ENCODE measurements around the gene KCNE2.

The KCNE2 gene, protein sequence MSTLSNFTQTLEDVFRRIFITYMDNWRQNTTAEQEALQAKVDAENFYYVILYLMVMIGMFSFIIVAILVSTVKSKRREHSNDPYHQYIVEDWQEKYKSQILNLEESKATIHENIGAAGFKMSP

GRCh38 chr21:34363733-34364132 is at the start of gene KCNE2:
Gene KCNE2, plus strand, starts transcription at chr21:34364006. Its CDS starts 6,473 bp downstream, at chr21:34370479.
- DNase-seq (ENCODE audit: low read depth in 2 of 2) = no peak

GRCh38 chr21:34319585-34319984 is 44.2 kb upstream of the KCNE2 start:
- no peak for DNase-seq (ENCODE audit: low read depth in 2 of 2)

GRCh38 chr21:34320011-34320410 is 43.8 kb upstream of the KCNE2 start:
- DNase-seq (ENCODE audit: low read depth in 2 of 2) = no peak

GRCh38 chr21:34330055-34330454 is 33.8 kb upstream of the KCNE2 start:
- no peak for DNase-seq (ENCODE audit: low read depth in 2 of 2)

DNA sequence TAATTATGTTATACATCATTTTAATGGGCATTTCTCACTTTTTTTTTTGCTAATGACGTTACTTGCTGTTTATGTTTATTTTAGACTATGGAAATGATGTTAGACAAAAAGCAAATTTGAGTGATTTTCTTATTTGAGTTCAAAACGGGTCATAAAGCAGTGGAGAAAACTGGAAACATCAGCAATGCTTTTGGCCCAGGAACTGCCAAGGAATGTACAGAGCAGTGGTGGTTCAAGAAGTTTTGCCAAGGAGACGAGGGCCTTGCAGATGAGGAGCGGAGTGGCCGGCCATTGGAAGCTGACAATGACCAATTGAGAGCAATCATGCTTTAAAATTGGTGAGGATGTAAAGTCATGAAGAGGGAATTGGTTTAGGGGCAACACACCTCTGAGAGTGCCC is 32.1 kb upstream of the KCNE2 start:
- DNase-seq (ENCODE audit: low read depth in 2 of 2) = no peak

GRCh38 chr21:34332347-34332746 is 31.5 kb upstream of the KCNE2 start:
- no peak for DNase-seq (ENCODE audit: low read depth in 2 of 2)

DNA sequence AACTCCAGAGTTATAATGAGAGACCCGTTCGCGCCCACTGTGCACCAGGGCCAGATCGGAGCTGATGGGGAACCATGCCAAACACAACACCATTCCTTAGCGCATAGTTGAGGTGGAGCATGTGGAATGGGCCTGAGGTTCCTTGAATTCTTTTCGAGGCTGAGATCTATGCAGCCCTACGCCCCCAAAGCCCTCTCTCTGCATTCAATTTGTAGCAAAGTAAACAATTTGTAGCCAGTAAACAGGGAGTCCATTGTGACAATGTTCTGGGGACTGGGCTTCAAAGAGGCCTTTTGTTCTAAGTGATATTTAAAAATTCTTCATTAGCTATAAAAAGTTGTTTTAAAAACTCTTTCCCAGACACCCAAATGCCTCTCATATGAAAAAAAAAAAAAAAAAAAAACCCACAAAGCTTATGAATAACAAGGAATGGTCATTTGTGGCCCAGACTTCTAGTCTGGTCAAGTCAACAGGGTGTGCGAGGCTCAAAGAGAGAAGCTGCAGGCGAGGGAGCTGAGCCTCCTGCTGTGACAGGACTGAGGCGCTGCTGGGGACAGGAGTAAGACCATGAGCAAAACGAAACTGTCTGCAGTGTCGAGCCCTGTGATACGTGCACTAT is 30.6 kb upstream of the KCNE2 start:
- DNase-seq (ENCODE audit: low read depth in 2 of 2) = no peak

DNA sequence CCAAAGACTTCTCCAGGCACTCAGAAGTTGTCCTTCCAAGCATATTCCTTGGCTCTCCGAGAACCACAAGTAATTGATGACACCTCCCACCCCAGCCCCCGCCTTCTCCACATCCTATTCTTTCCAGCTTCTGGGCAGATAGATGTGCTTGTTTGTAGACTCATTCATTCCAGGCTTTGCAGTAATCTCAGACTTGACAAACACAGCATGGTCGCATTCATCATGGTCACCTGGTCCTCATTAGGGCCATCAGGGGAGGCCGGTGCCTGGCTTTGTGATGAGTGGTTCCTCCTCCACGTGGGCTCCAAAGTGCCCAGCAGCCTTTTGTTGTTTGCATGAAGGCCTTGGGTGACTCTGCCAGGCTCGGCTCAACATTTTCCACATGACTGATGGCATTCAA is 28.5 kb upstream of the KCNE2 start:
- DNase-seq (ENCODE audit: low read depth in 2 of 2) = no peak

DNA sequence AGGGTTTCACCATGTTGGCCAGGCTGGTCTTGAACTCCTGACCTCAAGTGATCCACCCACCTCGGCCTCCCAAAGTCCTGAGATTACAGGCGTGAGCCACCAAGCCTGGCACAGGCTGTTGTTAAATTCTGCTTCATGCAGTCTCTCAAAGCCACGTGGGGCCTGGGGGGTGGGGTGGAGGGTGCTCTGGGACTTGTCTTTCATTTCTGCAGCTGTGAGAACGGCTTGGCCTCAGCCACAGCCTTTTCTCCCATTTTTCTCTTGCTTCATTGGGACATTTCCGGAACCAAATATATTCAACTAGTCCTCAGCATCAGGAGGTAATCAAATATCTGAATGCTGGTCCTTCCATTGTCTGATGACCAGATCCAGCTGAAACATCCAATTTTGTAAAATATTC is 27.6 kb upstream of the KCNE2 start:
- no peak for DNase-seq (ENCODE audit: low read depth in 2 of 2)

- no peak for DNase-seq (ENCODE audit: low read depth in 2 of 2)
These were observed 26.9 kb upstream of the KCNE2 start for GRCh38 chr21:34336756-34337391.

DNA sequence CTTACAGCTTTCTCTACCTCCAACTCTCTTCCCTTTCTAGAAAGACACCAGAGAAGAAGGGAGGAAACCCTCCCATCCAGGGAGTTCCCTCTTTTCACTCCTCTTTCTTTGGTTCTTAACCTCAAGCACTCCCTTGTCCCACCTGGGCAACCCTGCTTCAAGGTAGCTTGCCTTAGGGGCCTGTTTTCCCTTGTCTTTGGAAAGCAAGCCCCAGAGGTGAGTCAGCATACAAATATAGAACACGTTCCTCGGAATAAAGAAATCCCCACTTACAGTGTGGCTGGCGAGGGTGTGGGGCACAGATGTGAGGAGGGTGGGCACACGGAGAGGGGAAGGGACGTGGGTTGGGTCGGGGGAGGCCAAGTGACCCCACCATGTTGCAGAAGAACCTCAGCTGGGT is 26.1 kb upstream of the KCNE2 start:
- no peak for DNase-seq (ENCODE audit: low read depth in 2 of 2)

GRCh38 chr21:34338226-34338625 is 25.6 kb upstream of the KCNE2 start:
- no peak for DNase-seq (ENCODE audit: low read depth in 2 of 2)

DNA sequence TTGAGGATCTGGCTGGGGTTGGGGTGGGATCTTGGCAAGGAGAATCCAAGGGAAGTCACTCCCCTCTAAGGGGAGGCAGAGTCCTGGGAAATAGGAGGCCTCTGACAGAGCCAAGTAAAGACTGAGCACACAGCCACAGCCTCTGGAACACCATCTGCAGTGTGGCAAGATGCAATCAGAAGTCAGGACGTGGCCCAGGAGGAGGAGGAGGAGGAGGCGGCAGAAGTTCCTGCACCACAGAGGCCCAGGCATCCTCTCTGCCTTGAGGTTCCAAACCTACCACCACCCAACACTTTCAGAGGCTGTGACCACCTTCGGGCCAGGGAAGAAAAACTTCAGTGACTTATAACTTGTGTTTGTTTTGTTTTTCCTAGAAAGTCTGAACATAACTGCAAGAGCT is 23.7 kb upstream of the KCNE2 start:
- DNase-seq (ENCODE audit: low read depth in 2 of 2) = no peak

GRCh38 chr21:34342476-34342875 is 21.3 kb upstream of the KCNE2 start:
- DNase-seq (ENCODE audit: low read depth in 2 of 2) = no peak

GRCh38 chr21:34343347-34343746 is 20.5 kb upstream of the KCNE2 start:
- no peak for DNase-seq (ENCODE audit: low read depth in 2 of 2)

DNA sequence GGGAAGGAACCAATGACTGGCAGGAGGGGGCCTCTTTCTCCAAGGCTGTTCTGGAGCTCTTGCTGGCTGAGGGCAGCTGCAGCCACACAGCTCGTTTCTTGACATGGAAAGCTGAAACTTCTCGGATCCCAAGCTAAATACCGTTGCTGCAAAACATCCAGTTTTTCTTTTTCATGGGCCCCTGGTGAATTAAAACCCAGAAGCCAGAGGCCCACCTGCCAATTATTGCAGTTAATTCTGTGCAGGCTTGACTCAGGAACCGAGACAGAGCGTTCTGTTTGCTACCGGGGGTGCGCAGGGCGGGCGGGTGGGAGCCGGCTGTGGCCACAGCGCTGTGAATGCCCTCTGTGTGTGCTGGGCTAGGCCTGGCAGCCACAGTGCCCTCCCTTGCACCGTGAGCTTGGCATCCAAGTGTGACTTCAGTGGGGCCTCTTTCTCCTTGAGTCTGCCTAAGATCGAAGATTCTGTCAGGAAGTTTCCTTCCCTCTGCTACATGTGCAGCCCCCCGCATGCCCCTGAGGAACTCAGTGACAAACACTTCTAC is 19.9 kb upstream of the KCNE2 start:
- no peak for DNase-seq (ENCODE audit: low read depth in 2 of 2)

DNA sequence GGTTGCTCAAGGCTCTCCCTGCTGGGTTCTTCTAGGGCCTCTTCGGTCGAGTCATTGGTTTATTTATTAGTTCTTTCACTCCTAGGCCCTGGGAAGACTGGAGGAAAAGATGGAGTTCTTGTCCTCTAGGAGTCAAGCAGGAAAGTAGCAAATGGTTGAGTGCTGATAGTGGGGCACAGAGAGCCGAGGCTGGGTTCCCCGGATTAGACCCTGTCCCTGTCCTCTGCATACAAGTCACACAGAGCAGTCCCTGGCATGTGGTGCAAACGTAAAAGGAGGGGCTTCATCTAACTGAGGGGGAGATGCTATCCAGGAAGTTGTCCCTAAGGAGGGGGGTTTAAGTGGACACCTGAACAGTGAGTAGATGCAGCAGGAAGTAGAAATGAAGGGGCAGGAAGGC is 19.2 kb upstream of the KCNE2 start:
- DNase-seq (ENCODE audit: low read depth in 2 of 2) = no peak

DNA sequence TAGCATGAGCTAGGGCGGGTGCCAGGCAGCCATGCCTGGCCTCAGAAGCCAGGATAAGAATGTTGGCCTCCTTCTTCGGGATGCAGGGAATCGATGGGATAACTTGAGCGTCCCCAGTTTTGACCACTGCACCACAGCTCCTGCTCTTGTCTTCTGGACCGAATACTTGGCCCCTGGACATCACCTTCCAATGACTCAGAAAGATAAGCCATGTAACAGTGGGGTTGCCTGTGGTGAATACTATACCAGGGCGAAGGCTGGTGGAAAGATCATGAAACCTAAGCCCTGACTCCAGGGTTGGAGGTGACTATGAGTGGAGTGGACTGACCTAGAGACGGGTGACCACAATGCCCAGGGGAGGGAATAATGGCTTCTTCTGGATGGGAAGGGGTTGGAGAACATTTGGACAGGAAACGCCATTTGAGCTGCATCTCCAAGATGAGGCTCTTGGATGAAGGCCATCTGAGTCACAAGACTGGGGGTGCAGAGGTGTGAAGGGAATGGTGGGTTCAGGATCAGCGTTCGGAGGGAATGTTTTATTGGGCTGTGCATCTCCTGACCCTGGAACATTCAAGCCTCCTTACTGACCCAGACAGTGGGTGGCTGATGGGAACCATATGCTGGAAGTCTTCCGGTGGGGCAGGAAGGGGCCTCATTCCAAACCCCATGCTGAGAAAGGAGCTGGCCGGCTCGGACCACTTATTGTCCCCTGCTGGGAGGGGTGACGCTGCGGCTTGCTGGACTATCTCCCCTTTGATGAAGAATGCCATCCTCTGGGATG is 18.5 kb upstream of the KCNE2 start:
- DNase-seq (ENCODE audit: low read depth in 2 of 2) = no peak

GRCh38 chr21:34345892-34346291 is 17.9 kb upstream of the KCNE2 start:
- no peak for DNase-seq (ENCODE audit: low read depth in 2 of 2)

DNA sequence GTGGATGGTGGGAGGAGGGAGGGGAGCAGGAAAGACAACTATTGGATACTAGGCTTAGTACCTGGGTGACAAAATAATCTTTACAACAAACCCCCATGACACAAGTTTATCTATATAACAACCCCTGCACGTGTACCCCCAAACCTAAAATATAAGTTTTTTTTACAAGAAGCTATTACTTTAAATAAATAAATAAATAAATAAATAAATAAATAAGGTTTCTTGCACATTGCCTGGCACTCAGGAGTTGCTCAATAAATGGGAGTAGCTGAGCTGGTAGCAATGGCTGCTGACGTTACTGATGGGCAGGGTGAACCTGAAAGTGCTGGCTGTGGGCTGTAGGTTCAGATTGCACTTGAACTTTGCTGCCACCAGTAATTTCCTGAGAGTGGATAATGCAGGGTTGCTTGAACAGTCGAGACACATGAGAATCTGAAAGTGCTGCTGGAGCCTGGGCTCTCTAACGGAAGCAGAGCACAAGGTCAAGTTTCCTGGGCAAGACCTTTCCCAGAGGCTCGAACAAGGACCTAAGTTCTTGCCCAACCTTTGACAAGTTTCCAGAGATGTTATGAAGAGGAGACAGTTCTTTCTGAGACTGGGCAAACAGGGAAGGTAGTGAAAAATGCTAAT is 14.8 kb upstream of the KCNE2 start:
- no peak for DNase-seq (ENCODE audit: low read depth in 2 of 2)

- DNase-seq (ENCODE audit: low read depth in 2 of 2) = no peak
These were observed 12.0 kb upstream of the KCNE2 start for GRCh38 chr21:34351786-34352241.

DNA sequence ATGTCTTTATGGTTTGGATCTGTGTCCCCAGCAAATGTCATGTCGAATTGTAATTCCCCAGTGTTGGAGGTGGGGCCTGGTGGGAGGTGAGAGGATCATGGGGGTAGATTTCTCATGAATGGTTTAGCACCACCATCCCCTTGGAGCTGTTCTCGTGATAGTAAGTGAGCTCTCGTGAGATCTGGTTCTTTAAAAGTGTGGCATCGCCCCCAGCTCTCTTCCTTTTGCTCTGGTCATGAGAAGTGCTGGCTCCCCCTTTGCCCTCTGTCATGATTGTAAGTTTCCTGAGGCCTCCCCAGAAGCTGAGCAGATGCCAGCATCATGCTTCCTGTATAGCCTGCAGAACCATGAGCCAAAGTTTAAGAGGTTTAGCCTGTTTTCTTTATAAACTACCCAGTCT is 11.2 kb upstream of the KCNE2 start:
- no peak for DNase-seq (ENCODE audit: low read depth in 2 of 2)
